HG03571 (cell line): ENCODE results near the gene EFEMP1.

Source experiments
- ATAC-seq: cut with Tn5 transposase; IDR thresholded peaks from one replicate; pipeline ENCODE4 v1.9.1; 2021; ENCODE audit not compliant: unreplicated experiment

Gene EFEMP1

GRCh38 chr2:55923091-55923981, at the start of gene EFEMP1:
EFEMP1 (minus strand) TSS chr2:55923782; CDS start chr2:55922440, 1,342 bp downstream.
- ATAC-seq: no peak

- ATAC-seq: no peak
Observed at GRCh38 chr2:55970500-55970899, 46.9 kb upstream of the EFEMP1 start.

- no peak for ATAC-seq
Observed at GRCh38 chr2:55968941-55969340, 45.4 kb upstream of the EFEMP1 start.

GRCh38 chr2:55966401-55967118, 43.0 kb upstream of the EFEMP1 start:
- ATAC-seq: no peak

GRCh38 chr2:55965966-55966365, 42.4 kb upstream of the EFEMP1 start:
- ATAC-seq: no peak

GRCh38 chr2:55965276-55965675, 41.7 kb upstream of the EFEMP1 start:
- no peak for ATAC-seq

- no peak for ATAC-seq
Observed at GRCh38 chr2:55962915-55963314, 39.3 kb upstream of the EFEMP1 start.

- ATAC-seq: no peak
Observed at GRCh38 chr2:55961318-55961911, 37.8 kb upstream of the EFEMP1 start.

GRCh38 chr2:55958756-55959155, 35.2 kb upstream of the EFEMP1 start:
- no peak for ATAC-seq

GRCh38 chr2:55957142-55957541, 33.6 kb upstream of the EFEMP1 start:
- no peak for ATAC-seq

- ATAC-seq: no peak
Observed at GRCh38 chr2:55954306-55955035, 30.9 kb upstream of the EFEMP1 start.

GRCh38 chr2:55952415-55952814, 28.8 kb upstream of the EFEMP1 start:
- ATAC-seq: no peak

GRCh38 chr2:55951533-55951932, 28.0 kb upstream of the EFEMP1 start:
- no peak for ATAC-seq

- ATAC-seq: no peak
Observed at GRCh38 chr2:55949613-55950012, 26.0 kb upstream of the EFEMP1 start.

- ATAC-seq: no peak
Observed at GRCh38 chr2:55949211-55949610, 25.6 kb upstream of the EFEMP1 start.

- ATAC-seq: no peak
Observed at GRCh38 chr2:55948176-55948923, 24.8 kb upstream of the EFEMP1 start.

GRCh38 chr2:55947752-55948151, 24.2 kb upstream of the EFEMP1 start:
- no peak for ATAC-seq

- ATAC-seq: no peak
Observed at GRCh38 chr2:55946793-55947192, 23.2 kb upstream of the EFEMP1 start.

GRCh38 chr2:55943466-55943865, 19.9 kb upstream of the EFEMP1 start:
- ATAC-seq: no peak

- ATAC-seq: no peak
Observed at GRCh38 chr2:55936351-55936750, 12.8 kb upstream of the EFEMP1 start.
